ENCODE measurements around the gene TMEM161A.
"Not testable (repeated sequence)": the region's sequence is repeated elsewhere in the genome, so short reads cannot be mapped to it uniquely, and the experiment has no call there.

TMEM161A gene

DNA sequence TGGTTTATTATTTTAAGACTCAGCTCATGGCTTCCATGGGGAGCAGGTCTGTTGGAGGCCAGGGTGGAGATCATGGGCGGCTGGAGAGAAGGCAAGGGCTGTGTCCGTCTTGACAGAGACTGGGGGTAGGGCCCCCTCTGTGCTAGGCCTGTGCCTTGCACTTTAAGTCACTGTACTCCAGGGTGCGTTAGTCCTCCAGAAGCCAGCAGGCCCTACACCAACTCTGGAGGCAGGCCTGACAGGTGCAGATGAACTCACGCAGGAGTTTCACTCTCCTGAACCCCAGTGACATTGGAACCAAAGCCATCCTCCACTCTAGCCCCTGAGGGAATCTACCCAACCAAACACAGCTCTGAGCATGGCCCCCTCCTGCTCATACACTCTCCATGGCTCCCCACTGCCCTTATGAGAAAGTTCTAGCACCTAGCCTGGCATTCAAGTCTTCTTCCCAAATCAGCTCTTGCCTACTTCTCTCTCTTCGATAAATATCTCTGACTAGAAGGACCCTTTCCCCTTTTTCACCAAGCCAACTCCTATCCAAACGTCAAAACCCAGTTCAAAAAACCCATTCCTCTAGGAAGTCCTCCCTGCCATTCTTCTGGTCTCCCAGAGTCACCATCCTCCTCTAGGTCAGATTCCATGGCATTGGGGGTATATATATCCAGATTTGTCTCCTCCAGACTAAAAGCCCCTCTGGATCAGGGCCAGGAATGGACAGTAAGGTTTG is 16.7 kb upstream of the TMEM161A start:
- DNase-seq, result no peak

DNA sequence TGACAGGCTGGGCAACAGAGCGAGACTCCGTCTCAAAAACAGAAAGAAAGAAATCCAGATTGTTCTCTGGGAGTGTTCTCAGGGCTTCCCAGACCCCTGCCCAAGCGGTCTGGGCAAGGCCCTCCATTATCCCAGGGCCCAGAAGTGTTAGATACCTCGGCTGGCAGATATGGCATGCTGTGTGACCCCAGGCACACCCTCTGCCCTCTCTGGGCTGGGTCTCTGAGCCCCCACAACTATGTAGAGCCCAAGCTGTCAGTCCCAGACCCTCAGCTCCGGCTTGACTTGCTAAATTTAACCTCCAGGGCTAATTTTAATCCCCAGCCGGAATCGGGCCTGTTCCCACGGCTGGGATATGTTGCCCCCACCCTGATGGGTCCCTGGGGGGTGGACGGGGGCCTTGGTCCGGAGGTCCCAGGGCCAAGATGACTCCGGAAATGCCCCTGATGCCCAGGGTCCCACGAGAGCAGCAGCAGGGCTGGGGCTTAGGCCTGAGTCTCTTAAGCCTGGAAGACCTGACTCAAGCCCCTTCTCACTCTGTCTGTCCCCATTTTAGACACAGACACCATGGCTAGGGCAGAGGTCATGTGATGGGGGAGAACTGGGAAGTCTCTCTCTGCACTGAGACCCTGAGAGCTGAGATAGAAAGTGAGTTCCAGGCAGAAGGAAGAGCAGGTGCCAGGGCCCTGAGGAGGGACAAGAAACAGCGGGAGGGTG is 14.5 kb upstream of the TMEM161A start:
- DNase-seq, result no peak

DNA sequence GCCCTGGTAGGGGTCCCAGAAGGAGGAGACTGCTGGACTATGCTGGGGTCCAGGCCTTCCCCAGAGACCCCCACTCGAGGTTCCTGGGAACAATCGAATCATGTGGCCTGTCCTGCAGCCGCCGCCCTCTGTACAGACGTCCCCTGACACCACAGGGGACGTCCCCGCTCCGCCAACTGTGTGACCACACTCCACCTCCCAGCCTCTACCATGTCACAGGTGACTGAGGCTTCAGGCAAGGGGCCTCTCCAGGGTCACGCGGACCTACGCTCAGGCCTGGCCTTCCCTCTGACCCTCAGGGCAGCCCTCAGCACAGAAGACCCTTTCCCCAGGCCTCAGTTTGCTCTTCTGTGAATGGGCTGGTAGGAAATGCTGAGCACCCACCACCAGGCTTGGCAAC is 13.1 kb upstream of the TMEM161A start:
- DNase-seq, result no peak

DNA sequence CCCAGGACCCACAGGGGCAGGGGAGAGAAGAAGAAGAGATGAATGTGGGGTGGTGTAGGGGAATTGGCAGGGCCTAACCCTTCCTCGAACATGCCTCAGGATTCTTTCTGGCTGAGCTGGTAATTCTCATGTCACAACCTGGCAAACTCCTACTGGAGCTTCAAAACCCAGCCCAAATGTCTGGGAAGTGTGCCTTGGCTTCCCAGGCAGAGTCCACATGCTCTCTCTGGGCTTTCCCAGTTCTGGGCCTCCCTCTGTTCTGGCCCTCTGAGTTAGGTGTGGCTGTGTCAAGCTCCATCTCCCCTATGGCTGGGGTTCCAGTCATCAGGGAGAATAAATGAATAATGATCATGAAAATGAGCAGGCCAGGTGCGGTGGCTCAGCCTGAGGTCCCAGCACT is 11.2 kb upstream of the TMEM161A start:
- no peak for DNase-seq

DNA sequence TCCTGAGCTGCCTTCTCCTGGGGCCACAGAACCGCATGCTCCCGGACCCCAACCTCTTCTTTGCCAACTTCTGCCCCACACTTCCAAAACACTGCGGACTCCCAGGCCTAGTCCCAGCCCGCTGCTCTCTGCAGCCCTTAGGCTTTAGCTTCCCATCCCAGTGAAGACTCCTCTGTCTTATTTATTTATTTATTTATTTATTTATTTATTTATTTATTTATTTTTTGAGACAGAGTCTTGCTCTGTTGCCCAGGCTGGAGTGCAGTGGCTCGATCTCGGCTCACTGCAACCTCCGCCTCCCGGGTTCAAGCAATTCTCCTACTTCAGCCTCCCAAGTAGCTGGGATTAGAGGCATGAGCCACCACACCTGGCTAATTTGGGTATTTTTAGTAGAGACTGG is 10.2 kb upstream of the TMEM161A start:
- not testable (repeated sequence) for DNase-seq

DNA sequence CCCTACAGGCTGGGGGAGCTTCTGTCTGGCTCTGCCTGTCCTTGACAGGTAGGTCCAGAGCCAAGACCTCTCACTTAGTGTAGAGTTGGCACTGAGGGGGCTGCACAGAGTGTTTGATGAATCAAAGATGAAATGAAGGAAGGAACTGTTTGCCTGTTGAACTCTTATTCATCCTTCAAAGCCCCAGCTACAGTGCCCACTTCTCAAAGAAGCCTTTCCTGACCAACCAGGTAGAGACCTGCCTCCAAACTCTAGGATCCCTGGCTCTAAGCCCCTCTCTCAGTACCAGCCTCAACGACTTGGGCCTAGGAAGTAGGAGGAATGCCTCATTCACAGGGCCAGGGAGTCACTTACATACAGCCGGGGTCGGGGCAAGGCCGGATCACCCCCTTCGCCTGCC is 9.1 kb upstream of the TMEM161A start:
- DNase-seq, result no peak

DNA sequence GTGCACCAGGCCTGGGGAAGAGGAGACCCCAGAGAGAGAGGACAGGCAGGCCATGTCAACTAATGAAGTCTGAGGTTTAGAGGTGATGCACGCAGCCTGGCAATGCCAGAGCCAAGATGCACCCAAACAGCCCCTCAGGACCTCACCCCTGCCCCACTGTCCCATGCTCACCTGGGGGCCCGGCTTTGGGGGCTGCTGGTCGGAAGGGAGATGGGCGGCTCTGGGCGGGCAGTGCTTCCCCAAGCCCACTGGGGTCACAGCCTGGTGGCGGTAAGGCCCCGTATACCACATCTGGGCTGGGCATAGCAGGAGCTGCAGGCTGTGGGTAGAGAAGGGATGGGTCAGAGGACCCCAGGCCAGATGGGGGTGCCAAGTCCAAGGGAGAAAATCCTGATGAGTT is 8.6 kb upstream of the TMEM161A start:
- no peak for DNase-seq

DNA sequence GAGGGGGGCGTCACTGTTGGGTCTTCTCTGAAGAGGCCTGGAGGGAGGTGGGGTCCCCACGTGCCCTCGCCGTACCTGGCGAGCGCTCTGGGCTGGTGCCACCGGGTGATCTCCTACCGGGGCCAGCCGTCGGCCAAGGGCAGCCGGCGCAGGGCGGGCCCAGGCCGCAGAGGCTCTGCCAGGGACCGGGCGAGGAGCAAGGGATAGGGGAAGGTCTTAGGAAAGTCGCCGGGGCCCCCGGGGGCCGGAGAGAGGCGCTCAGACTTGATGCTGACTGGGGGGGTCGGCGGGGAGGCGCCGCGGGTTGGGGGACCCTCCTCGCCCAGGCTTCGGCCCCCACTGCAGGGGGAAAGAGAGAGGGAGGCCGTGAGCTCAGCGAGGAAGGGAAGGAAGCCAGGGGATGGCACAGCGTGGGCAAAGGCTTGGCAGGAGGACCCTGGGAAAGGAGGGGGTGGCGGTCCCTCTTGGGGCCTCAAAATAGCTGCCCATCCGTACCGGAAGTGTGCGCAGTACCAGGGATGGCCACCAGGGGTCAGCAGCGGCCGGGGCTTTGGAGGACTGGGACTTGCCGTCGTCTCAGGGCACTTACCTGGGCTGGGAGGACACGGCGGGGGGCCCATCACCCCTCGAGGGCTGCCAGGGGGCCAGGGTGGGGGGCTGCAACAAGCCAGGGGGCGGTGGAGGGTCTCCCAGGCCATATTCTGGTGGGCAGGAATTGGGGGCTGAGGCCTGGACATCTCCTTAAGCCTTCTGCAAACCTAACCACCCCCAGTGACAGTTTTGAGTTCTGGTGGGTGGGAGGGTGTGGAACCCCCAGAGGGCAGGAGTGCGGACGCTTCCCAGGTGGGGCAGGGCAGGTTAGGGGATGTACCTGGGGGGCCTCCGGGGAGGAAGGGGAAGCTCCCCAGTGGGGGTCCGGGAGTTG is 7.7 kb upstream of the TMEM161A start:
- DNase-seq, result peak; percentile 93

DNA sequence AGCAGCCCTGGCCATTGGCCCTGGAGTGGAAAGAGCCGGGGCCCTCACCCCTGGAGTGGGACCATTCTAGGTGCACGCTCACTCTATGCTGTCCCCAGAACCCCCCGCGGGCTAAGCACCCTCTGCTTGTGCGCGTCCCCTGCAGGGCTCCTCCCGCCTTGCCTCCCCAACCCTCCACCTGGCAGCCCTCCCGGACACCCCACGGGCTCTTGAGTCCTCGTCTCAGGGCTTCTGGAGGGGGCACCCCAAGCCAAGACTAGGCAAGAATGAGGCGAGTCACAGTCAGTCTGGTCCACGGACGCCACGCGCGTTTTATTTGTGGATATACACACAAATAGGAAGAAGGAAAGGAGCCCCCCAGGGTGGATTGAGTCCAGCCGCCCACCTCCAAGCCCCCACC is 7.0 kb upstream of the TMEM161A start:
- no peak for DNase-seq

DNA sequence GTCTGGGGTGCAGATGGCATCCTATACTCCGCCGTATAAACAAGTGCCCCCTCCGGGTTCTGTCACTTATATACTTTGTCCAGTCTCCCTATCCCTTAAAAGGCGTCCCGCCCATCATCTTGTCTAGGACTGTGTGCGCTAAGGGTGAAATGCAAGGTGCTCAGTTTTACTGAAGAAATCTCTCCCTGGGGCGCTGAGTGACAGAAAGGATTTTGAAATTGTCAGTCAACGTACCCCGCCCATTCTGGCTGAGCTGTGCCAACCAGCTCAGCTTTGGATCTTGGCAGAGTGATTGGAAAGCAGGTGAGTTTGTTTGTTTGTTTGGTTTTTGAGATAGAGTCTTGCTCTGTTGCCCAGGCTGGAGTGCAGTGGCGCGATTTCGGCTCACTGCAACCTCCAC is 4.1 kb upstream of the TMEM161A start:
- DNase-seq, result no peak

DNA sequence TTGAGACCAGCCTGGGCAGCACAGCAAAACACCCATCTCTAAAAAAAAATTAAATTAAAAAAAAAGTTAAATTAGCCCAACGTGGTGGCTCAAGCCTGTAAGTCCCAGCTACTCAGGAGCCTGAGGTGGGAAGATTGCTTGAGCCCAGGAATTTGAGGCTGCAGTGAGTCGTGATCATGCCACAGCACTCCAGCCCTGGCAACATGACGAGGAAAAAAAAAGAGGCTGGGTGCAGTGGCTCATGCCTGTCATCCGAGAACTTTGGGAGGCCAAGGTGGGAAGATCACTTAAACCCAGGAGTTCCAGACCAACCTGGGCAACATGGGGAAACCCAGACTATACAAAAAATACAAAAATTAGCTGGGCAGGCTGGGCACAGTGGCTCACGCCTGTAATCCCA is 2.2 kb upstream of the TMEM161A start:
- DNase-seq, result no peak

DNA sequence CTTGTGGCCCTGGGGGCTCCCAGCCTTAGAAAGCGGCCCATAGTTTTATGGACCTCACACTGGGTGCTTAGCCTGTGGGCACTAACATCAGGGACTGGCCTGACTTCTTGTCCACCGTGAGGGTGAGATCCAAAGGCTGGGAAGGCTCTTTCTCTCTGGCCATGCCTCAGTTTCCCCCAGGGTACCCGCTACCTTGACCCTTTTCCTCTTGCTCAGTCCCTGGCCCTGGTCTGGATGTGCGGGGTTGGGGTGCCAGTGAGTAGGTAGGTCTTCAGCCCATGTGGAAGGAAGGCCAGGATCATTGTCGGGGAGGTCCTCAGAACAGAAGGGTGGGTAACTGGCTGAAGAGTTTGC is 1.6 kb upstream of the TMEM161A start:
- DNase-seq, result no peak

DNA sequence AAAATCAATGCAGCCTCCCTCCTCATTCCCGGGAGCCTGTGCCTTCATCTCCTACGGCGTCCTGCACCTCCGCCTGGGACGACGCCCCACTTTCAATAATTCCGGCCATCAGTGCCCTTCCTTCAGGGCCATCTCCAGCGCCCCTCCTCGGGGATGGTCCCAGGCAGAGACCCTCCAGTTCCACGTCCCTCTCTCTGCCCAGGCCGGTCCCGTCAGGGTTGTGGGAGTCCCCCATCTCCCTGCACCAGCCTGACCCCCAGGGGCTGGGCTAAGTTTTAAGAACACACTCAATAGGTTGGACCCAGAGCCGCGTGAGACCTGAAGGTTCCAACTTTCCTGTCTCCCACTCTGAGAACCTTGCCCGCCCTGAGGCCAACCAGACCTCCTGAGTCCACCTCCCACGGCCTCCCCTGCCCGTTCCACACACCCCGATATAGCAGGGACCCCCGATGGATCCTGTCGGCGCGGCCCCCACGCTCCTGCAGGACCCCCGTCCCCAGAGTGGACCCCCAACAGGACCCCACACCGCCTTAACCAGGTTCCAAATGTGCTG is 646 bp downstream of the TMEM161A start:
- DNase-seq, result peak; percentile 25

DNA sequence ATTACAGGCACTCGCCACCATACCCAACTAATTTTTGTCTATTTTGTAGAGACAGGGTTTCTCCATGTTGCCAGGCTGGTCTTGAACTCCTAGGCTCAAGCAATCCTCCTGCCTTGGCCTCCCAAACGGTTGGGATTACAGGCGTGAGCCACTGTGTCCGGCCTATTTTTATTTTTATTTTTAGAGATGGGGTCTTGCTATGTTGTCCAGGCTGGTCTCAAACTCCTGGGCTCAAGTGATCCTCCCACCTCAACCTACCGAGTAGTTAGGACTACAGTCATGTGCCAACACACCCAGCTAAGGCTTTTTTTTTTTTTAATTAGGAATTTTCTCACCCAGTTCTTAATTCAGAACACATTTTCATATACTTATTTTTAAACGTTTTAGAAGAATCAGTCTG is 2.6 kb downstream of the TMEM161A start:
- not testable (repeated sequence) for DNase-seq

DNA sequence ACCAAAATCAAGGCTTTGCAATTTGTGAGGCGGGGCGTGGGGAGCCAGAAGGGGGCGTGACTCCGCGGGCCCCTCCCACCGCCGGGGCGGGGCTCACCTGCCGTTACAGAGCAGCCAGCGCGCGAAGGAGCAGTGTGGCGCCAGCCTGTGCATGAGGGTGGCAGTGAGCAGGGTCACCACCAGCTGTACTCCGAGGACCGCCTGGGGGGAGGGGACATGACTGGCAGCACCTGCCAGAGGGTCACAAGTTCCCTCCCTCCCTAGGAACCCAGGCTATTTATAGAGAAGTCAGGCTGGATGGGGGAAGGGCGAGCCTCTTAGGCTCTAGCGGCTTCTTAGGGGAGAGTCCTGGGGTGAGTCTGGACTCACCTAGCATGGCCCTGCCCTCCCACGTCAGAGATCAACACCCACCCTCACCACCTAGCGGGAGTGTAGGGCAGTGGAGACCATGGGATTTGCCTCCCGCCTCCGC is 3.6 kb downstream of the TMEM161A start:
- peak; percentile 69 for DNase-seq

DNA sequence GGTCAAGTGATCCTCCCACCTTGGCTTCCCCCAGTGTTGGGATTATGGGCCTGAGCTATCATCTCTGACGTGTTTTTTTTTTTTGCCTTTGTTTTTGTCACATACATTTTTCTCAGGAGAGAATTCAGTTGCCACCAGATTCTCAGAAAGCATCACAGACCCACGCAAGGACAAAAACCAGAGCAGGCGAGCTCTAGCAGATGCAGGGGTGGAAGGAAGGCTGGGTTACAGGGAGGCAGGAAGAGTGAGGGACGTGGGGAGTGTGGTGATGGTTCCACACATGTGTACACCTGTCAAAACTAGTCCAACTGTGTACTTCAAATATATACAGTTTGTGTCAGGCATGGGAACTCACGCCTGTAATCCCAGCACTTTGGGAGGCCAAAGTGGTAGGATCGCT is 4.3 kb downstream of the TMEM161A start:
- no peak for DNase-seq

DNA sequence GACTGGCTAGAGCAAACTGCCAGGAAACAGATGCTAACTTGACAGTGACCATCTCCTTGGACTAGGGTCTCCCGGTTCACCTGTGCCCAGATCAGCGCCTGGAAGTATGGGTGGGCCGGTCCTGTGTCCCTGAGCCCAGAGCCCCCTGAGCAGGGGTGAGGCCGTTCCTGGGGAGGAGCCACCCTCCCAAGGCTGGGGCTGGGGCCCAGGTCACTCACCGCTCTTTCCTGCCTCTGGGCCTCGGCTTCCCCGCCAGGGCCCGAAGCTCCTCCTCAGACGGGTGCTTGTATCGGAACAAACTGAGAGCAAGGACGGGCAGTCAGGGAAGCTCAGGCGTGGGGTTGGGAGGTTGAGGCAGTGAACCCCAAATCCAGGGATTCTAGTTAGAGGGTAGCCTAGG is 5.4 kb downstream of the TMEM161A start:
- DNase-seq, result no peak

DNA sequence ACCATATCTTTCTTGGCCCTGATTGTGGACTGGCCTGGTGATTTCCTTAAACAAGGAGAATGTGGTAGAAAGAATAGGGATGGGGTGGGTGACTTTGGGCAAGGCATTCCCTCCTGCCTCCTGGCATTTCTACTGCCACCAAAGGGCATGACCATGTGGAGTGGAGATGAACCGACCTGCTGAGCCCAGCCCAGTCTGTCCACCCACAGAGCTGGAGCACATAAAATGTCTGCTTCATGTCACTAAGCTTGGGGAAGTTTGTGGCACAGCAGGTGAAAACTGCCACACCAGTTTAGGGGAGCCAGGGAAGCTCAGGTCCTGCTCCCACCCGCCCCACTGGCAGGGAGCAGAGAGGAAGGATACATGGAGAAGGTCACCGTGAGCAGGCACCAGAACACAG is 6.3 kb downstream of the TMEM161A start:
- DNase-seq, result no peak

DNA sequence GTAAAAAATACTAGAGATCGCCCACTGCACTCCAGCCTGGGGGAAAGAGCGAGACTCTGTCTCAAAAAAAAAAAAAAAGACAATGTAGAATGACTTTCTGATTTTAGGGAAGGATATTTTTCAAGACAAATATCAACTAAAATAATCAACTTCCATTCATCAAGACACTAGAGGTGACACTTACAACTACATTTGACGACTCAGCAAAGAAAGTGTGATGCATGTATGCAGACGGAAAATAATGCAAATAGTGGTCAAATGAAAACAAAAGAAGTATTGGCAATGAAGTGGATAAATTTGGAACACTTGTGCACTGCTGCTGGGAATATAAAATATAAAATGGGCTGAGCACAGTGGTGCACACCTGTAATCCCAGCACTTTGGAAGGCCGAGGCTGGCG is 12.2 kb downstream of the TMEM161A start:
- no peak for DNase-seq

DNA sequence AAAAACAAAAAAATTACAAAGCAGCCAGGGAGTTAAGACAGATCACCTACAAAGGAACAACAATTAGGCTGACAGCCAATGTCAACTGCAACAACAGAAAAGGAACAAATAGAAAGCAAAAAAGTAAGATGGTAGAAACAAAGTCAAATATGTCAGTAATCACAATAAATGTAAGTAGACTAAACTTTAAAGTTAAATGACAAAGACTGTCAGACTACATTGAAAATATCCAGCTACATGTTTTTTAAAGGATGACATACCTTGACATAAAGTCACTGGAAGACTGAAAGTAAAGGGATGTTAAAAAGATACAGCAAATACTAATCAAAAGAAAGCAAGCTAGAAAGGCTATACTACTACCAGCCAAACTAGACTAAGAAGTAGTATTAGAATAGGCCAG is 14.9 kb downstream of the TMEM161A start:
- DNase-seq, result no peak

DNA sequence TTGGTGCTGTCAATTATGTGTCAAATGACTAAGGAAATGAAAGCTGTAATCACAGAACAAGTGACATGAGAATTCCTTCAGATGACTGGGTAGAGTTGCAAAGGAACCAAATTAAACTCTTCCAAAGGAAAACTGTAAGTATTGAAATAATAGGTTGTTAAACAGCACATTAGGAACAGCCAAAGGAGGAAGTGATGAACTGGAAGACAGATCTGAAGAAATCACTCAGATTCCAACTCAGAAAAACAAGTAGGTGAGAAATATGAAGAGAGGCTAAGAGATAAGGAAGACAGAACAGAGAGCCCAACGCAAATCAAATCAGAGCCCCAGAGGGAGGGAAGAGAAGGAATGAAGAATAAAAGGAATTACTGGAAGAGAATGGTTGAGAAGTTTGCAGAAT is 15.4 kb downstream of the TMEM161A start:
- no peak for DNase-seq

DNA sequence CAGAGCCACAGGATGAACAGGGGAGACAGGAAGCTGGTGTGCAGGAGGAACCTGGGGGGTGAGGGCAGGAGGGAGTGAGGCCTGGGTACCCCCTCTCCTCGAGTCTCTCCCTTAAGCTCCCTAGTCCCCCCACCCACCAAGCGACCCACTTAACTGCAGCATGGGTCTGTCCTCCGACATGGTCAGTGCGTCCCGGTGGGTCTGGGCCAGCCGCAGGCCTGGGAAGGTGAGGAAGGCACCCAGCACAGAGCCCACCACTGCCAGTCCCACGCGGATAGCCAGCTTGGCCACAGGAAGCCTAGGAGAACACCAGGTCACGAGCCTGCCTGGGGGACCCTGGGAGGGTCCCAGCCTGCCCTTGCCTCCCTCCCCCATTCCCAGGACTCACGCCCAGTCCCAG is 16.9 kb downstream of the TMEM161A start:
- no peak for DNase-seq

Data from activated CD4-positive, alpha-beta T cell treated with anti-CD3 and anti-CD28 coated beads for 48 hours (primary cell).